IMR-90 (cell line): ENCODE results near the gene CHD2.

Source experiments
- CTCF ChIP-seq: conservative IDR thresholded peaks from 2 replicates; pipeline ENCODE4 v1.5.1; 2012; ENCODE audit warnings: mild to moderate bottlenecking, low read depth, low read length, improper control_type of control experiment
- MAFK ChIP-seq: IDR thresholded peaks from 2 replicates; pipeline ENCODE4 v1.6.1; 2012; ENCODE audit warnings: low read depth, low read length, improper control_type of control experiment
- RFX5 ChIP-seq: IDR thresholded peaks from 2 replicates; pipeline ENCODE4 v1.8.0; 2012; ENCODE audit warnings: low read depth, mild to moderate bottlenecking, low read length, moderate library complexity

- no peak for TF ChIP-seq RFX5
- peak; percentile 79 for TF ChIP-seq CTCF
- TF ChIP-seq MAFK: no peak
These were observed 130.4 kb downstream of the CHD2 start for GRCh38 chr15:93030430-93031102.
